HEK293 (cell line): ENCODE results near the gene HRK.

ENCODE experiments used
- EGR2 ChIP-seq: fragments of 450-650 bp; formaldehyde crosslinking; IDR thresholded peaks from 2 replicates; pipeline ENCODE4 v1.5.1; 2016; ENCODE audit warnings: low read depth, missing biosample characterization, missing genetic modification characterization
- ELK4 ChIP-seq: IDR thresholded peaks from 2 replicates; pipeline ENCODE4 v1.6.1; 2011; ENCODE audit warnings: mild to moderate bottlenecking, low read depth, low read length, borderline replicate concordance
- GLI4 ChIP-seq: fragments of 450-650 bp; formaldehyde crosslinking; IDR thresholded peaks from 2 replicates; pipeline ENCODE4 v1.5.1; 2016; ENCODE audit warnings: missing biosample characterization, missing genetic modification characterization
- GLIS1 ChIP-seq: fragments of 450-650 bp; formaldehyde crosslinking; IDR thresholded peaks from 2 replicates; pipeline ENCODE4 v1.5.1; 2016; ENCODE audit warnings: missing biosample characterization, missing genetic modification characterization
- GLIS2 ChIP-seq: fragments of 450-650 bp; formaldehyde crosslinking; IDR thresholded peaks from 2 replicates; pipeline ENCODE4 v1.5.1; 2016; ENCODE audit warnings: missing biosample characterization, missing genetic modification characterization
- HIC1 ChIP-seq: fragments of 450-650 bp; formaldehyde crosslinking; IDR thresholded peaks from 2 replicates; pipeline ENCODE4 v1.5.1; 2016; ENCODE audit warnings: missing biosample characterization, missing genetic modification characterization
- PRDM1 ChIP-seq: fragments of 450-650 bp; formaldehyde crosslinking; IDR thresholded peaks from 2 replicates; pipeline ENCODE4; 2016; ENCODE audit warnings: missing biosample characterization, missing genetic modification characterization
- SP7 ChIP-seq: fragments of 450-650 bp; formaldehyde crosslinking; IDR thresholded peaks from 2 replicates; pipeline ENCODE4 v1.5.1; 2016; ENCODE audit warnings: missing biosample characterization, missing genetic modification characterization
- TCF7L2 ChIP-seq: IDR thresholded peaks from 2 replicates; pipeline ENCODE4 v1.6.1; 2011; ENCODE audit warnings: low read depth, mild to moderate bottlenecking, inconsistent platforms, low read length, moderate library complexity, borderline replicate concordance
- ZBTB26 ChIP-seq: fragments of 450-650 bp; formaldehyde crosslinking; optimal IDR thresholded peaks from 2 replicates; pipeline ENCODE3; 2016; ENCODE audit warnings: missing biosample characterization, mild to moderate bottlenecking, missing genetic modification characterization
- ZBTB49 ChIP-seq: fragments of 450-650 bp; formaldehyde crosslinking; IDR thresholded peaks from 2 replicates; pipeline ENCODE4 v1.5.1; 2016; ENCODE audit warnings: missing biosample characterization, missing genetic modification characterization, low read depth
- ZBTB7A ChIP-seq: fragments of 450-650 bp; formaldehyde crosslinking; IDR thresholded peaks from 2 replicates; pipeline ENCODE4 v1.5.1; 2016; ENCODE audit warnings: low read depth, missing biosample characterization, missing genetic modification characterization
- ZFHX2 ChIP-seq: fragments of 450-650 bp; formaldehyde crosslinking; conservative IDR thresholded peaks from 2 replicates; pipeline ENCODE4 v1.5.1; 2016; ENCODE audit warnings: missing biosample characterization, missing genetic modification characterization
- ZIC2 ChIP-seq: fragments of 450-650 bp; formaldehyde crosslinking; IDR thresholded peaks from 2 replicates; pipeline ENCODE4 v1.5.1; 2016; ENCODE audit warnings: missing biosample characterization, missing genetic modification characterization
- ZNF16 ChIP-seq: fragments of 450-650 bp; formaldehyde crosslinking; IDR thresholded peaks from 2 replicates; pipeline ENCODE4 v1.5.1; 2016; ENCODE audit warnings: low read depth, missing biosample characterization, missing genetic modification characterization
- ZNF23 ChIP-seq: fragments of 450-650 bp; formaldehyde crosslinking; IDR thresholded peaks from 2 replicates; pipeline ENCODE4 v1.5.1; 2016; ENCODE audit warnings: missing biosample characterization, missing genetic modification characterization, borderline replicate concordance
- ZNF248 ChIP-seq: fragments of 450-650 bp; formaldehyde crosslinking; IDR thresholded peaks from 2 replicates; pipeline ENCODE4 v1.5.1; 2017; ENCODE audit warnings: missing biosample characterization, missing genetic modification characterization
- ZNF280C ChIP-seq: fragments of 450-650 bp; formaldehyde crosslinking; IDR thresholded peaks from 2 replicates; pipeline ENCODE4 v1.5.1; 2016; ENCODE audit warnings: missing biosample characterization, missing genetic modification characterization
- ZNF280D ChIP-seq: fragments of 450-650 bp; formaldehyde crosslinking; IDR thresholded peaks from 2 replicates; pipeline ENCODE4 v1.5.1; 2016; ENCODE audit warnings: missing biosample characterization, missing genetic modification characterization
- ZNF501 ChIP-seq: fragments of 450-650 bp; formaldehyde crosslinking; IDR thresholded peaks from 2 replicates; pipeline ENCODE4 v1.5.1; 2016; ENCODE audit warnings: missing biosample characterization, missing genetic modification characterization
- ZNF513 ChIP-seq: fragments of 450-650 bp; IDR thresholded peaks from 2 replicates; pipeline ENCODE4 v1.5.1; 2018; ENCODE audit warnings: missing biosample characterization, missing genetic modification characterization
- ZNF555 ChIP-seq: fragments of 450-650 bp; formaldehyde crosslinking; conservative IDR thresholded peaks from 2 replicates; pipeline ENCODE4 v1.5.1; 2017; ENCODE audit warnings: missing biosample characterization, mild to moderate bottlenecking, missing genetic modification characterization, inconsistent platforms
- ZNF670 ChIP-seq: fragments of 450-650 bp; formaldehyde crosslinking; IDR thresholded peaks from 2 replicates; pipeline ENCODE4 v1.5.1; 2016; ENCODE audit warnings: missing biosample characterization, missing genetic modification characterization, low read depth
- ZNF76 ChIP-seq: fragments of 450-650 bp; formaldehyde crosslinking; IDR thresholded peaks from 2 replicates; pipeline ENCODE4; 2016; ENCODE audit warnings: low read depth, missing biosample characterization, missing genetic modification characterization, borderline replicate concordance
- ZSCAN23 ChIP-seq: fragments of 450-650 bp; formaldehyde crosslinking; IDR thresholded peaks from 2 replicates; pipeline ENCODE4 v1.5.1; 2016; ENCODE audit warnings: missing biosample characterization, missing genetic modification characterization
- ZSCAN30 ChIP-seq: fragments of 450-650 bp; IDR thresholded peaks from 2 replicates; pipeline ENCODE4 v1.5.1; 2018; ENCODE audit warnings: missing biosample characterization, mild to moderate bottlenecking, missing genetic modification characterization, moderate library complexity

HRK gene

GRCh38 chr12:116922194-116922897 is 41.1 kb upstream of the HRK start (continued):
- TF ChIP-seq ELK4 (no peak), GLIS2 (tag by site-specific recombination) (no peak), ZBTB7A (no peak), ZNF76 (tag by site-specific recombination) (no peak), ZIC2 (tag by site-specific recombination) (no peak), ZFHX2 (tag by site-specific recombination) (no peak), ZNF280D (no peak), ZNF555 (tag by site-specific recombination) (no peak), ZNF670 (tag by site-specific recombination) (no peak), ZSCAN23 (tag by site-specific recombination) (no peak), TCF7L2 (no peak), GLIS1 (peak; percentile 54), GLI4 (no peak), ZNF501 (no peak), ZBTB26 (no peak), ZNF16 (tag by site-specific recombination) (no peak), ZNF23 (tag by site-specific recombination) (no peak), EGR2 (no peak), ZBTB49 (tag by site-specific recombination) (no peak), PRDM1 (tag by site-specific recombination) (no peak), SP7 (tag by site-specific recombination) (peak; percentile 65), ZNF248 (tag by site-specific recombination) (no peak), ZSCAN30 (no peak; the same call in 1 of the 2 replicates), ZNF513 (tag by site-specific recombination) (peak; percentile 31), ZNF280C (tag by site-specific recombination) (no peak), HIC1 (tag by site-specific recombination) (peak; percentile 64; the same call in 1 of the 2 replicates)
